Spleen (tissue), 7 donors: ENCODE measurements around the gene PFDN5.

Source experiments
- CTCF ChIP-seq, 11 experiments: fragments of 200-600 bp in 7 of 11; fragments of 450-650 bp in 4 of 11; sonication (generic) in 4 of 11; IDR thresholded peaks in 8 of 11; conservative IDR thresholded peaks in 3 of 11; 1 replicate in 7 of 11; 2 replicates in 4 of 11; pipeline versions ENCODE4 v1.4.0 to v1.8.0; 2016 to 2021; ENCODE audit warnings: antibody characterized with exemption in 11 of 11, inconsistent platforms in 4 of 11, mild to moderate bottlenecking in 1 of 11
- POLR2A ChIP-seq, 3 donors: fragments of 450-650 bp; IDR thresholded peaks; one replicate each; pipeline ENCODE4 v1.5.1; 2017; ENCODE audit warnings: antibody characterized with exemption in 3 of 3, mild to moderate bottlenecking in 1 of 3
- POLR2AphosphoS5 ChIP-seq, 3 donors: sonication (generic); formaldehyde crosslinking; IDR thresholded peaks; one replicate each; pipeline ENCODE4 v1.5.1; 2017; ENCODE audit warnings: antibody characterized with exemption in 3 of 3
- donor health status: DM: no; HTN: no; CAD: no; lungs with moderate emphysema.
- donor health status: DM: no; HTN: no; CAD: no.
- donor health status: DM: no; HTN: no; CAD: no.

GRCh38 chr12:53338017-53338416 lies 42.7 kb downstream of the PFDN5 start:
- TF ChIP-seq CTCF (IDR thresholded peaks at IDR 0.05 in 8 of 11, conservative IDR thresholded peaks at IDR 0.05 in 3 of 11) = no peak
- no peak for TF ChIP-seq POLR2A (IDR thresholded peaks at IDR 0.05)
- TF ChIP-seq POLR2AphosphoS5 (IDR thresholded peaks at IDR 0.05) = no peak
